A549 (cell line): ENCODE data around the gene VPS52. TPM values are rescaled to one million over a fixed set of nuclear protein-coding genes. Genes with fewer than 3 reads are reported as not detected.
"Not testable (repeated sequence)": the region's sequence is repeated elsewhere in the genome, so short reads cannot be mapped to it uniquely, and the experiment has no call there.

Experiments
- ATAC-seq, 2 experiments: fragments of 200-7000 bp in 1 of 2; fragments of >200 bp in 1 of 2; cut with Nextera tagmentation in 1 of 2; cut with Tn5 transposase in 1 of 2; 3 replicates each; pipeline versions ENCODE4 v1.8.0 to v1.9.1; 2018 to 2020; ENCODE audit warnings: mild to moderate bottlenecking in 1 of 2, moderate library complexity in 1 of 2
- CTCF ChIA-PET: fragments of 300-600 bp; sonication (Branson Sonifier 250); formaldehyde crosslinking; extraction: SDS; loops from one replicate; lab custom pipeline; 2021; ENCODE audit warnings: antibody characterized with exemption, inconsistent platforms; lab: Yijun Ruan, JAX
- POLR2A ChIA-PET: fragments of 350-600 bp; formaldehyde crosslinking; extraction: SDS; loops from one replicate; lab custom pipeline; 2021; ENCODE audit warnings: antibody characterized with exemption, inconsistent platforms; lab: Yijun Ruan, JAX
- DNase-seq, 2 experiments: peaks; one replicate each; pipeline versions ENCODE4 v3.0.0 to v3.0.0-alpha.2; 2011 to 2016; ENCODE audit warnings: low read depth in 1 of 2, low spot score in 1 of 2
- FAIRE-seq: peaks from 2 replicates; lab custom pipeline; 2011; peaks lifted over from hg19 to GRCh38; lab: Jason Lieb, UNC
- H3K27ac ChIP-seq, 2 experiments: fragments of >200 bp; sonication (Bioruptor Twin); formaldehyde crosslinking; 3 replicates each; pipeline ENCODE4 v1.5.1; 2016 to 2017
- H3K4me1 ChIP-seq: fragments of >200 bp; sonication (Bioruptor Twin); formaldehyde crosslinking; 3 replicates; pipeline ENCODE4 v1.6.1; 2016
- H3K4me2 ChIP-seq: fragments of >200 bp; sonication (Bioruptor Twin); formaldehyde crosslinking; 3 replicates; pipeline ENCODE4 v1.6.1; 2016
- H3K4me3 ChIP-seq: fragments of >200 bp; sonication (Bioruptor Twin); formaldehyde crosslinking; 3 replicates; pipeline ENCODE4 v1.5.1; 2016
- H3K9me3 ChIP-seq: fragments of >200 bp; sonication (Bioruptor Twin); formaldehyde crosslinking; 3 replicates; pipeline ENCODE4 v1.6.1; 2016
- CBX8 ChIP-seq: fragments of 200-600 bp; sonication (generic); IDR thresholded peaks from 2 replicates; pipeline ENCODE4 v1.6.1; 2016
- CEBPB ChIP-seq, 2 experiments: fragments of >200 bp in 1 of 2; sonication (Bioruptor Twin) in 1 of 2; formaldehyde crosslinking in 1 of 2; IDR thresholded peaks; 2 replicates each; pipeline ENCODE4 v1.6.1; 2012 to 2016
- EHMT2 ChIP-seq: fragments of 200-600 bp; sonication (generic); IDR thresholded peaks from 2 replicates; pipeline ENCODE4 v1.6.1; 2016; ENCODE audit warnings: antibody characterized with exemption, low read depth, mild to moderate bottlenecking, moderate library complexity
- ESRRA ChIP-seq: fragments of 150-350 bp; IDR thresholded peaks from 2 replicates; pipeline ENCODE4 v1.6.1; 2014; ENCODE audit warnings: mild to moderate bottlenecking, low read length, borderline replicate concordance
- FOSB ChIP-seq: fragments of 250-450 bp; sonication (Bioruptor Pico); IDR thresholded peaks from 2 replicates; pipeline ENCODE4 v1.5.0; 2020; ENCODE audit warnings: mild to moderate bottlenecking, moderate library complexity
- HDAC2 ChIP-seq: fragments of 200-600 bp; sonication (generic); IDR thresholded peaks from 2 replicates; pipeline ENCODE4 v1.6.1; 2016
- JUN ChIP-seq, 2 experiments: fragments of >200 bp; sonication (Bioruptor Twin); formaldehyde crosslinking; IDR thresholded peaks; 2 replicates in 1 of 2; 3 replicates in 1 of 2; pipeline ENCODE4 v1.6.1; 2016 to 2017
- KDM1A ChIP-seq: fragments of 200-600 bp; sonication (generic); IDR thresholded peaks from 2 replicates; pipeline ENCODE4 v1.6.1; 2016; ENCODE audit warnings: low read depth, mild to moderate bottlenecking
- KDM5A ChIP-seq: fragments of 200-600 bp; sonication (generic); IDR thresholded peaks from 2 replicates; pipeline ENCODE4 v1.6.1; 2016; ENCODE audit warnings: antibody characterized with exemption, mild to moderate bottlenecking
- MYC ChIP-seq: IDR thresholded peaks from 2 replicates; pipeline ENCODE4 v1.6.1; 2012; ENCODE audit warnings: mild to moderate bottlenecking, inconsistent platforms, low read length, improper control_type of control experiment, borderline replicate concordance
- NPAS2 ChIP-seq: fragments of 250-450 bp; sonication (Bioruptor Pico); IDR thresholded peaks from 2 replicates; pipeline ENCODE4 v1.8.0; 2022; ENCODE audit warnings: mild to moderate bottlenecking, moderate library complexity, borderline replicate concordance
- PBX3 ChIP-seq: IDR thresholded peaks from 2 replicates; pipeline ENCODE4 v1.6.1; 2012
- POLR2A ChIP-seq: IDR thresholded peaks from 2 replicates; pipeline ENCODE4 v1.6.1; 2012; ENCODE audit warnings: mild to moderate bottlenecking, low read length
- RARB ChIP-seq: fragments of 250-450 bp; sonication (Bioruptor Pico); IDR thresholded peaks from 2 replicates; pipeline ENCODE4 v1.8.0; 2021; ENCODE audit warnings: mild to moderate bottlenecking, moderate library complexity
- RCOR1 ChIP-seq: fragments of 150-350 bp; IDR thresholded peaks from 2 replicates; pipeline ENCODE4 v1.6.1; 2014; ENCODE audit warnings: antibody characterized with exemption, low read length, low read depth
- RFX5 ChIP-seq: fragments of 450-650 bp; IDR thresholded peaks from 2 replicates; pipeline ENCODE4 v1.7.1; 2014; ENCODE audit warnings: antibody characterized with exemption, mild to moderate bottlenecking, moderate library complexity
- TP53 ChIP-seq: fragments of 250-450 bp; sonication (Bioruptor Pico); IDR thresholded peaks from 2 replicates; pipeline ENCODE4 v1.5.0; 2021; ENCODE audit warnings: mild to moderate bottlenecking, moderate library complexity
- ZC3H11A ChIP-seq: fragments of 450-650 bp; IDR thresholded peaks from 2 replicates; pipeline ENCODE4 v1.6.1; 2014; ENCODE audit warnings: antibody characterized with exemption, mild to moderate bottlenecking
- WGBS: methylation state at CpG from one replicate; pipeline ENCODE4 v1.1.6; 2017; ENCODE audit errors: missing lambda C conversion rate; 5-methylcytosine and 5-hydroxymethylcytosine counted together
- polyA plus RNA-seq, 4 experiments: library from polyadenylated mRNA; depleted of rRNA in 3 of 4; stranded (reverse); fragments of >200 nt; fragmentation: RNase III in 1 of 4; extraction: RNeasy Plus Mini Kit Qiagen cat#74134 plus additional on column Dnase treatment in 1 of 4; gene quantifications; 2 replicates in 3 of 4; 3 replicates in 1 of 4; pipeline ENCODE4 v1.2.3, GENCODE V29; 2011 to 2017
- TF ChIP-seq, protein P1 (sequence below): fragments of 250-450 bp; sonication (Bioruptor Pico); IDR thresholded peaks from 2 replicates; pipeline ENCODE4 v1.5.0; 2020; ENCODE audit warnings: low read depth, mild to moderate bottlenecking, moderate library complexity
- TF ChIP-seq, protein P2 (sequence below): IDR thresholded peaks from 2 replicates; pipeline ENCODE4 v1.6.1; 2012; ENCODE audit warnings: low read depth, borderline replicate concordance
- TF ChIP-seq, protein P3 (sequence below): fragments of >200 bp; sonication (Bioruptor Twin); formaldehyde crosslinking; IDR thresholded peaks from 3 replicates; pipeline ENCODE4 v1.6.1; 2016
- TF ChIP-seq, protein P4 (sequence below): fragments of >200 bp; sonication (Bioruptor Twin); formaldehyde crosslinking; IDR thresholded peaks from 2 replicates; pipeline ENCODE4 v1.6.1; 2016

Gene VPS52
- polyA plus RNA-seq, 2 of the 4 experiments (the other 2 are of a cell fraction): 22.8 to 38.9 TPM

DNA sequence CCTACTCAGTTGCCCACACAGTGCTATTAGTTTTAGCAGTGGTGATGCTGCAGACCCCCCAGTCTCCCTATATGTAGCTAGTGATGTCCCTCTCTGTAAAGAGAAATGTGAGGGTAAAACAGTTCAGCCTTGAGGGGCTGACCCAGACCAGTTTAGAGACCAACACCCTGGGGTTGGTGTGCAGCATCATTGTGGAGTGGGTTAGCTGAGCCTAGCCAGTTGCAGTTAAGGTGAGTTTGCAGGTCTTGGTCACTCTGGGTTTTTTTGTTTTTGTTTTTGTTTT, 4.8 kb upstream of the VPS52 start:
- CTCF ChIA-PET: interaction anchor here (0.8 to 5.7 kb wide), 5 partner anchors 12 to 149 kb away, joined by 3 to 44 read pairs (median 12); partner anchors contain the start of genes PFDN6, RGL2 and WDR46
- H3K9me3 ChIP-seq: no peaks in the 10 kb centered on the region
- H3K27ac ChIP-seq: peak overlapping the region; percentile 68 to 97
- DNase-seq (no peak), FAIRE-seq (no peak), ATAC-seq (no peak)
- TF ChIP-seq CBX8 (no peak), RARB (peak; percentile 47; the same call in 1 of the 2 replicates)
- H3K4me3 ChIP-seq: peak overlapping the region; percentile 87
- H3K4me1 ChIP-seq: peaks cover 41% of the 10 kb centered on the region
- peak overlapping the region; percentile 91 for H3K4me2 ChIP-seq
- POLR2A ChIA-PET: interaction anchor here (1.2 to 2.1 kb wide), 4 partner anchors 12 to 41 kb away, joined by 3 to 10 read pairs (median 7); partner anchors contain the start of genes PFDN6, WDR46 and ZBTB22

DNA sequence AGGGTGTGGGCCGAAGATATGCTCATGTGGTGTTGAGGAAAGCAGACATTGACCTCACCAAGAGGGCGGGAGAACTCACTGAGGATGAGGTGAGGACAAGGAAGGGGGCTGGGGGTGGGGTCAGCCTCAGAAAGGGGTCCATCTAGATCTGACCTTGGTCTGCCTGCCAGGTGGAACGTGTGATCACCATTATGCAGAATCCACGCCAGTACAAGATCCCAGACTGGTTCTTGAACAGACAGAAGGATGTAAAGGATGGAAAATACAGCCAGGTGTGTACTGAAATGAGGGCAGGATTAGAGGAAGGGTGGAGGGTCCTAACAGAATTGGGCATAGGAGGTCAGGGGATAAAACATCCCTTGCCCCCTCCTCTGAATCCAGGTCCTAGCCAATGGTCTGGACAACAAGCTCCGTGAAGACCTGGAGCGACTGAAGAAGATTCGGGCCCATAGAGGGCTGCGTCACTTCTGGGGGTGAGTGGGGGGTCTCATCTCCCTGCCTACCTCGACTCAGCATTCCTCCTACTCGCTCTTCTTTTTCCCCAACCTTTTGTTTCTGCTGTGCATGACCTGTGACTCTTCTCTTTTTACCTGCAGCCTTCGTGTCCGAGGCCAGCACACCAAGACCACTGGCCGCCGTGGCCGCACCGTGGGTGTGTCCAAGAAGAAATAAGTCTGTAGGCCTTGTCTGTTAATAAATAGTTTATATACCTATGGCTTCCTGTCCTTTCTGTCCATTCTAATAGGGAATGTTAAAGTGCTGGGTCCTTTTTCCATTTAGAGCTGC, 4.3 kb upstream of the VPS52 start:
- H3K9me3 ChIP-seq, DNase-seq, FAIRE-seq, ATAC-seq: not testable (repeated sequence)
- H3K27ac ChIP-seq: peak overlapping the region; percentile 68 to 97; a peak in 4 of 6 replicates
- peak; percentile 42; the same call in 1 of the 2 replicates for TF ChIP-seq FOSB (CRISPR knock-in tag)
- ChIA-PET CTCF (interaction anchor here (0.8 to 5.7 kb wide), 4 partner anchors 12 to 27 kb away, joined by 3 to 44 read pairs (median 14); partner anchors contain the start of genes PFDN6, RGL2 and WDR46), POLR2A (interaction anchor here (0.6 to 2.1 kb wide), 3 partner anchors 13 to 71 kb away, joined by 3 to 10 read pairs (median 3); partner anchors contain the start of genes HSD17B8, PFDN6 and WDR46)
- peaks cover 41% of the 10 kb centered on the region for H3K4me1 ChIP-seq
- 69% methylated on average over 16 of the region's 16 CpGs for WGBS
- H3K4me2 ChIP-seq: peak overlapping the region; percentile 91
- H3K4me3 ChIP-seq: peak overlapping the region; percentile 87

GRCh38 chr6:33273924-33274902, 2.5 kb upstream of the VPS52 start:
- peak overlapping the region; percentile 91 to 97; a peak in 4 of 6 replicates for H3K27ac ChIP-seq
- H3K4me1 ChIP-seq: peaks cover 45% of the 10 kb centered on the region
- CTCF ChIA-PET: interaction anchor here (1.2 kb wide), 1 partner anchor 26 kb away, joined by 4 read pairs; no protein-coding TSS in a partner anchor
- peak overlapping the region; percentile 87 for H3K4me3 ChIP-seq
- 29% methylated on average over 13 of the region's 14 CpGs for WGBS
- H3K4me2 ChIP-seq: peak overlapping the region; percentile 91
- no peak for TF ChIP-seq POLR2A
- TF ChIP-seq CBX8: no peak
- TF ChIP-seq RFX5: no peak
- TF ChIP-seq, protein P1, sequence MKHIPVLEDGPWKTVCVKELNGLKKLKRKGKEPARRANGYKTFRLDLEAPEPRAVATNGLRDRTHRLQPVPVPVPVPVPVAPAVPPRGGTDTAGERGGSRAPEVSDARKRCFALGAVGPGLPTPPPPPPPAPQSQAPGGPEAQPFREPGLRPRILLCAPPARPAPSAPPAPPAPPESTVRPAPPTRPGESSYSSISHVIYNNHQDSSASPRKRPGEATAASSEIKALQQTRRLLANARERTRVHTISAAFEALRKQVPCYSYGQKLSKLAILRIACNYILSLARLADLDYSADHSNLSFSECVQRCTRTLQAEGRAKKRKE: no peak
- no peak for TF ChIP-seq PBX3
- TF ChIP-seq KDM1A: no peak
- no peak for TF ChIP-seq TP53 (CRISPR knock-in tag)
- no peak for TF ChIP-seq RCOR1
- no peak for TF ChIP-seq CEBPB (IDR thresholded peaks at IDR 0.05)
- TF ChIP-seq KDM5A: no peak
- TF ChIP-seq NPAS2 (CRISPR knock-in tag): no peak
- TF ChIP-seq, protein P2, sequence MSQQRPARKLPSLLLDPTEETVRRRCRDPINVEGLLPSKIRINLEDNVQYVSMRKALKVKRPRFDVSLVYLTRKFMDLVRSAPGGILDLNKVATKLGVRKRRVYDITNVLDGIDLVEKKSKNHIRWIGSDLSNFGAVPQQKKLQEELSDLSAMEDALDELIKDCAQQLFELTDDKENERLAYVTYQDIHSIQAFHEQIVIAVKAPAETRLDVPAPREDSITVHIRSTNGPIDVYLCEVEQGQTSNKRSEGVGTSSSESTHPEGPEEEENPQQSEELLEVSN: no peak
- no peak for TF ChIP-seq EHMT2
- no peak; a peak in 1 of 5 replicates for TF ChIP-seq JUN (IDR thresholded peaks at IDR 0.05)
- no peak for TF ChIP-seq MYC
- TF ChIP-seq HDAC2: no peak
- TF ChIP-seq, protein P3, sequence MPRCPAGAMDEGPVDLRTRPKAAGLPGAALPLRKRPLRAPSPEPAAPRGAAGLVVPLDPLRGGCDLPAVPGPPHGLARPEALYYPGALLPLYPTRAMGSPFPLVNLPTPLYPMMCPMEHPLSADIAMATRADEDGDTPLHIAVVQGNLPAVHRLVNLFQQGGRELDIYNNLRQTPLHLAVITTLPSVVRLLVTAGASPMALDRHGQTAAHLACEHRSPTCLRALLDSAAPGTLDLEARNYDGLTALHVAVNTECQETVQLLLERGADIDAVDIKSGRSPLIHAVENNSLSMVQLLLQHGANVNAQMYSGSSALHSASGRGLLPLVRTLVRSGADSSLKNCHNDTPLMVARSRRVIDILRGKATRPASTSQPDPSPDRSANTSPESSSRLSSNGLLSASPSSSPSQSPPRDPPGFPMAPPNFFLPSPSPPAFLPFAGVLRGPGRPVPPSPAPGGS: no peak
- TF ChIP-seq, protein P4, sequence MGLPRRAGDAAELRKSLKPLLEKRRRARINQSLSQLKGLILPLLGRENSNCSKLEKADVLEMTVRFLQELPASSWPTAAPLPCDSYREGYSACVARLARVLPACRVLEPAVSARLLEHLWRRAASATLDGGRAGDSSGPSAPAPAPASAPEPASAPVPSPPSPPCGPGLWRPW: no peak
- TF ChIP-seq ESRRA: no peak
- no peak for TF ChIP-seq ZC3H11A
- TF ChIP-seq, all 56 proteins: peak for 0
- POLR2A ChIA-PET: no interaction called here
- no peaks in the 10 kb centered on the region for H3K9me3 ChIP-seq
- no peak for FAIRE-seq
- ATAC-seq: no peak
- no peak for DNase-seq
